GM19193 (cell line): Measurements from ENCODE around the gene KRTAP29-1.

ENCODE experiments used
- POLR2A ChIP-seq: IDR thresholded peaks from 4 replicates; pipeline ENCODE4 v1.6.1; 2011; ENCODE audit not compliant: insufficient read depth, insufficient read length; ENCODE audit errors: extremely low read depth

Gene KRTAP29-1

GRCh38 chr17:41322094-41322902 lies 19.6 kb upstream of the KRTAP29-1 start:
- no peak for TF ChIP-seq POLR2A

- no peak for TF ChIP-seq POLR2A
Observed at GRCh38 chr17:41318231-41318630, 15.6 kb upstream of the KRTAP29-1 start.

GRCh38 chr17:41315814-41316445 lies 13.3 kb upstream of the KRTAP29-1 start:
- no peak for TF ChIP-seq POLR2A

- TF ChIP-seq POLR2A: no peak
Observed at GRCh38 chr17:41315204-41315794, 12.6 kb upstream of the KRTAP29-1 start, which contains the start of gene KRTAP17-1. Gene KRTAP17-1 (minus strand): TSS chr17:41315710. CDS start chr17:41315650, 60 bp downstream.

GRCh38 chr17:41311111-41311510 lies 8.5 kb upstream of the KRTAP29-1 start:
- no peak for TF ChIP-seq POLR2A

GRCh38 chr17:41308918-41309359 lies 6.3 kb upstream of the KRTAP29-1 start, which contains the start of gene KRTAP16-1:
Gene KRTAP16-1 (minus strand): TSS chr17:41309309. CDS start chr17:41309253, 56 bp downstream.
- no peak for TF ChIP-seq POLR2A

GRCh38 chr17:41308251-41308917 lies 5.7 kb upstream of the KRTAP29-1 start:
- no peak for TF ChIP-seq POLR2A

GRCh38 chr17:41307647-41308046 lies 5.0 kb upstream of the KRTAP29-1 start:
- TF ChIP-seq POLR2A: no peak

GRCh38 chr17:41304091-41304490 lies 1.4 kb upstream of the KRTAP29-1 start:
- TF ChIP-seq POLR2A: no peak

- no peak for TF ChIP-seq POLR2A
Observed at GRCh38 chr17:41302981-41303380, 330 bp upstream of the KRTAP29-1 start.

GRCh38 chr17:41301204-41301790 lies 1.4 kb downstream of the KRTAP29-1 start:
- TF ChIP-seq POLR2A: no peak

GRCh38 chr17:41298458-41299135 lies 4.1 kb downstream of the KRTAP29-1 start:
- no peak for TF ChIP-seq POLR2A

- no peak for TF ChIP-seq POLR2A
Observed at GRCh38 chr17:41296846-41297245, 5.8 kb downstream of the KRTAP29-1 start.

GRCh38 chr17:41294016-41294415 lies 8.6 kb downstream of the KRTAP29-1 start:
- no peak for TF ChIP-seq POLR2A
